Inflammatory macrophage treated with lipopolysaccharide for 1 hour (primary cell): Measurements from ENCODE around the gene KRT74.

ENCODE experiments used
- DNase-seq, 2 donors: peaks; one replicate each; pipeline ENCODE4 v3.0.0-alpha.2; 2020 to 2022

KRT74 gene

DNA sequence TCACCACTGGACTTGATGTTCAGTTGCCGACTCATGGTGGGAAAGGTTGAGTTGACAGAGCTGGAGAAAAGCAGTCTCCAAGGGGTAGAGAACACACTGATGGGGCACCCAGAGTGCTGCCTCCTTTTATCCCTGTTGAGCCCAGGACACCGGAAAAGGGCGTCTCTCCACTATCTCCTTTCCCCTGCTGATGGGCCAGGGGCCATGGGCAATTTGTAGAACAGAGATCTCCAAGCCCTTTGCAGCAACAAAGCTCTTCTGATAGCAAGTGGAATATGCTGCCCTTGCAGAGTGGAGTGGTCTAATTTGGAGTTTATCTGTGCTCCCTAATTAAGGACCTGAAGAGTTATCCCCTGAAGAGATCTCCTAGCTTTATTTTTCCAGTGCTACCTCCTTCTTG is at the start of gene KRT74:
KRT74 (minus strand) TSS at position 101 of the 400 bp plus-strand sequence; CDS start at position 35, 66 bp downstream.
- no peak for DNase-seq

DNA sequence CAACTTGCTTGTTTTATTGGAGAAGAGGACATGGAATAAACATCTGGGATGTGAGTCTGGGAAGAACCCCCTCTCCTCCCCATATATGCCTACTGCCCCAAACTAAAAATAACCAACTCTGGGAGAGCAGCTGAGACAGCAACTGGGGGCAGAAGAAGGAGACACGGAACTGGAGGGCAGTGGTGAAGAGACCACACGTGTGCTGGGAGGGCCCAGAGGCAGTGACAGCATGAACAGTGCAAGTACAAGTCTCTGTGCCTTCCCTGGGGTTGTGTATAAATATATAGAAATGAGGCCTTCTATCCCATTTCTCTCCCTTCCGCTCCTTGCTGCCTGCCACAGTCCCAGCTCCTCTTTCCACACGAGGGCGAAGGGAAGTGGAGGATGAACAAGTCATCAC is 48.7 kb upstream of the KRT74 start:
- DNase-seq, result no peak

DNA sequence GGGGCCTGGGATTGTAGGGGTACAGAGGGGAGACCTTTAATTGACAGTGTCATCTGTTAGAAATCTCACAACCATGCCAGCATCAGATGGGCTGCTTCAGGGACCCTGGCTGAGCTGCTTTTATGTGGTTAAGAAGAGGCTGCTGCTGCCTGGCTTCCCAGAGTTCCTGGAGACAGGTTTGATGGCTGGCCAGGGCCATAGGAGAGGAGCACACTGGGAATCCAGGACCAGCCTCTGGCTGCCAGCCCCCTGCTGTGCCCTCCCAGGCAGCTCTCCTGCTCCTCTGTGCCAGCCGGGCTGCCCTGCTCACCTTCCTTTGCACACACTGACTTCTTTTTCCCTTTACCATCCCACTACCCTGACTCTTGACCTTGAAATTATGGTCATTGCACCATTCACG is 45.2 kb upstream of the KRT74 start:
- no peak for DNase-seq

DNA sequence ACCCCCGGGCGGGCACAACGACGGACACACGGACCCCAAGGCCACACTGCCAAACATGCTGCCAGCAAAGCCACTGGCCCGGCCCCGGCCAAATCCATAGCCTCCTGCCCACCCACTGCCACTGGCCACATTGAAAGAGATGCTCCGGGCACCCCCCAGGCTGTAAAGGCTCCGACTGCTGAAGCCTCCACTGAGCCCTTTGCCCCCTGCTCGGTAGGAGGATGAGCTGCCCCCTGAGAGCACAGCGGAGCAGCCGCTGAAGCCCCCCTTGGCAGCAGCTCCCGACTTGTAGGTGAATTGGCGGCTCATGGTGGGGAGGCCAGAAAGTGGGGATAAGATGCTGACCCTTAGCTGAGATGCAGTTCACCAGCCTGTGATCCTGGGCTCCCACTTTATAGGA is 44.6 kb upstream of the KRT74 start, which contains the start of gene KRT73:
KRT73 (minus strand) TSS at position 344 of the 400 bp plus-strand sequence; CDS start at position 309, 35 bp downstream.
- DNase-seq, result no peak

DNA sequence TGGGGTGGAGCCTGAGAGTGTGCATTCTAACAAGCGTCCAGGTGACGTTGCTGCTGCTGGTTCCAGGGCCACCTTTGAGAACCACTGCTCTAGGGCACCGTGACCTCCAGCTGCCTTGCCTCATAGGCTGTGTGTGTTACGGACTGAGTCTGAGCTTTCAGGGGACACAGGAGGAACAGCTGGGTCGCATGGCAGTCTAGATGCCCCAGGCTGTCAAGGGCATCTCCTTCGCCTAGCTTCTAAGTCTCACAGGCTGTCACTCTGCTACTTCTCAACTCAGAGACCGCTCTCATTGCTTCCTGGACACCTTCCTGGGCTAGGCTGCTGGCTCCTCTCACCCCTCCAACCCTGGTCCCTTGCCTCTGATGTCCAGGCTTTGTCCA is 43.8 kb upstream of the KRT74 start:
- DNase-seq, result no peak

DNA sequence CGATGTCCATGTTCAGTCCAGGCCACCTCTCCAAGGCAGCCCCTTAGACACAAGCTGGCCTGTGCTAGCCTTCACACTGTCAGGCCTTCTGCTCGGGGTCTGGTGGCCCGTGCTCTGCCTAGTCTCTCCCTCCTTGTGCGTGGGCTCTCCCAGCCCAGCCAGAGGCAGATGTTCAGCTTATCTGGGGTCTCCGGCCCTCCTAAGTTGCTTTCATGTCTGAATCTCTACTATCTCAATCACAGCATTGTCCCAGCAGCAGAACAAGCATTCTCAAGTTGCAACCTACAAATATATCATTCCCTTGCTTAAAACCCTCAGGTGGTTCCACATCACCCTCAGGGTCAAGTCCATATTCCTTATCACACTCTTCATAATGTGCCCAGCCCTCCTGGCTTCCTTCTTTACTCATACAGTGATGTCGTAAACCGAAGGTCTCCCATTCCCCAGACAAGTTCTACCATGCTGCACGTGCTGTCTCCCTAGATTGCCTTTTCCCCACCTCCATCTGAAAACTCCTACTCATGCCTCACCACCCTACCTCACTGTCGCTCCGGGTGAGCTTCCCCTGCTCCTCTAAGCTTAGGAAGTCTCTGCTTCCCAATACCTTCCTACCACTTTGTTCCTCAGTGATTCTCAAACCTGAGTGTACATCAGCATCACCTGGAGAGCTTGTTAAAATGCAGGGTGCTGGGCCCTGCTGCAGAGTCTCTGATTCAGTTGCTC is 43.2 kb upstream of the KRT74 start:
- DNase-seq, result no peak

DNA sequence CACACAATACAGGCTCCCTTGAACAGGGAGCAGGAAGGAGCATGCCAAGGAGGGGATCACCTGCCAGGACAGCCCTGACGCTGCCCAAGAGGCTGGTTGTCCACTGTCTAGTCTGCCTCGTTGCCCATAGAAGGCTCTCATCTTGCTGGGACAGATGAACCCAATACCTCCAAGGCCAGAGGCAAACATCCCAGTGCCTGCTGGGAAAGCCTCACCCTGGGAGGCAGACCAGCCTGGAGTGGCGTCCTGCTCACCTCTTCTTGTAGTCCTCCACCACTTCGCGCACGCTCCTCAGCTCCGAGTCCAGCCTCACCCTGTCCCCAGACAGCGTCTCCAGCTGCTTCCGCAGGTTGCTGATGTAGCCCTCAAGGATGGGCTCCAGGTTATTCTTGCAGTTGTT is 42.3 kb upstream of the KRT74 start:
- no peak for DNase-seq

DNA sequence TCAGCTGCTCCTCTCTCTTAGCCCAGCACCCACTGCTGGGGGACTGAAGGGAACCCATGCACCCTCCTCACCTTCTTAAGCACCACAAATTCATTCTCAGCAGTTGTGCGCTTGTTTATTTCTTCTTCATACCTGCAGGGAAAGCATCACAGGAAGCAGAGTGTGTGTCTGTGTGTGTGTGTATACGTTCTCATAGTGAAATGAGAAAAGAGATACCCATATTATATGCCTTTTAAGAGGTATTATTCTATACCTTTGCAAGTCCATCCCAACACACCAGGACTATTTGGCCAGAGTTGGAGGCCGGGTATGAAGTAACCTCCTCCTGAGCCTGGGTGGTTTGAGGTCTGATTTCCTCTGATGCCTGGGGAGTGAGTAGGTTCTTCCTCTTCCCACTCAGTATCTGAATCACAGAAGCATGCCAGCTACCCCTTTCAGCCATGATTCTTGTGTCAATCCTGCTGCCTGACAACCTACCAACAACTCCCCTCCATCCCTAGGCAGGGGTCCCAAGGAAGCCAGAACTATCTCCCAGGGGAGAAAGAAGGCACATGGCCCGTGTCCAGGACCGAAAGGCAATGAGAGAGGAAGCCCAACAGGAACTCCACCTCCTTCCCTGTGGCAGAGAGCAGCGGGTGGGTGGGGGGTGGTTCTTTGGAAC is 41.7 kb upstream of the KRT74 start:
- peak; percentile 70 for DNase-seq

DNA sequence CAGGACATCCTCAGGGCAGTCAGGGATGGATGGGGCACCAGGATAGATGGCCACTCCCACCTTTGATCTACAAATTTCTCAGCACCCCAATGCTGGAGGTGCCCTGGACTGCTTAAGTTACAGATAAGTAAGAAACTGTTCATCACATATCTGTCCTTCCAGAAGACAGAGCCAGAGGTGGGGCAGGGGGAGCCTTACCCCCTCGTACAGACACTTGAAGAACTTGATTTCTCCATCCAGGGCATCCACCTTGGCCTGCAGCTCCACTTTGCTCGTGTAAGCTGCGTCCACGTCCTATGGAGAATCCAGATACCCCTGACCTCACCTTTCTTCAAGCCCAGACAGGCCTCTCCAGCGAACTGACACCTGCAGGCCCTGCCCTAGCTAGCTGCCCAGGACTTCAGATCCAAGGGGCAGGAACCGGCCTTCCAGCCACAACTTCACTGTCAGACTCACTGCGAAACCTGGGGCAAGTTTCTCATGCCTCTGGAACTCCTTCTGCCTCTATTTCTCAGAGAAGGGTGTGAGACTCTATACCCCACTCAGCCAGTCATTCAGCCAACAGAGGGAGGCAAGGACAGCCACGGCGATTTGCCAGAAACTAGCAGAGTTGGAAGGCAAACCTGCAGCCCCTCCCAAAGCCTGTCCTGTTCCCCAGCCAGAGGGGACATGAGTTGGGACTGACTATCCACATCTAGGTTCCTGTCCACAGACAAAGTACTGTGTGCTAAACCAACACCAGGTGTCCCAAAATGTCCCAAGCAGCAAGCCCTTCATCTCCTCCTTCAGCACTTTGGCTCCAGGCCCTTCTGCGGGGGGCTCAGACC is 41.0 kb upstream of the KRT74 start:
- no peak for DNase-seq

DNA sequence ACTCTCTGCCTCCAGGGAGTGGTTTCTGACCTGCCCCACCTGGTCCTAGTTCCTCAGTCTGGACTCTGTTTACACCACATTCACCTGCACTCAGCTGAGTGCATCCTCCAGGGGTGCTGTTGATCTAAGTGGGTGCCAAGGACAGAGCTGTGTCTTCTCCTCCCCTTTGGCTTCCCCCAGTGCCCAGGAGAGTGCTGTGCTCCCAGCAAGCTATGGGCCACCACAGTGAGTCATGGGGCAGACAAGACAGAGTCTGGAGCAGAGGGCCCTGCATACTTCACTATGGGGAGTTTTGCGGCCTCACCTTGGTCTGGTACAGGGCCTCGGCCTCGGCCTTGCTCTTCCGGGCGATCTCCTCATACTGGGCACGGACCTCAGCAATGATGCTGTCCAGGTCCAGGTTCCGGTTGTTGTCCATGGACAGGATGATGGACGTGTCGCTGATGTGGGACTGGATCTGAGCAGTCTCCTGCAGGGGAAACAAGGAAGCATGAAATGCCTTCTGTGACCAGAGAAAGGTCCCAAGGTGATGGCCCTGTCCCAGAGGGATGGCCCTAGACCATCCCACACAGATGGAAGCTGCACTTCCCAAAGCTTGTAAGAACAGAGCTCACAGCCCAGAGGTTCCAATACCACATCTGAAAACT is 39.9 kb upstream of the KRT74 start:
- no peak for DNase-seq

DNA sequence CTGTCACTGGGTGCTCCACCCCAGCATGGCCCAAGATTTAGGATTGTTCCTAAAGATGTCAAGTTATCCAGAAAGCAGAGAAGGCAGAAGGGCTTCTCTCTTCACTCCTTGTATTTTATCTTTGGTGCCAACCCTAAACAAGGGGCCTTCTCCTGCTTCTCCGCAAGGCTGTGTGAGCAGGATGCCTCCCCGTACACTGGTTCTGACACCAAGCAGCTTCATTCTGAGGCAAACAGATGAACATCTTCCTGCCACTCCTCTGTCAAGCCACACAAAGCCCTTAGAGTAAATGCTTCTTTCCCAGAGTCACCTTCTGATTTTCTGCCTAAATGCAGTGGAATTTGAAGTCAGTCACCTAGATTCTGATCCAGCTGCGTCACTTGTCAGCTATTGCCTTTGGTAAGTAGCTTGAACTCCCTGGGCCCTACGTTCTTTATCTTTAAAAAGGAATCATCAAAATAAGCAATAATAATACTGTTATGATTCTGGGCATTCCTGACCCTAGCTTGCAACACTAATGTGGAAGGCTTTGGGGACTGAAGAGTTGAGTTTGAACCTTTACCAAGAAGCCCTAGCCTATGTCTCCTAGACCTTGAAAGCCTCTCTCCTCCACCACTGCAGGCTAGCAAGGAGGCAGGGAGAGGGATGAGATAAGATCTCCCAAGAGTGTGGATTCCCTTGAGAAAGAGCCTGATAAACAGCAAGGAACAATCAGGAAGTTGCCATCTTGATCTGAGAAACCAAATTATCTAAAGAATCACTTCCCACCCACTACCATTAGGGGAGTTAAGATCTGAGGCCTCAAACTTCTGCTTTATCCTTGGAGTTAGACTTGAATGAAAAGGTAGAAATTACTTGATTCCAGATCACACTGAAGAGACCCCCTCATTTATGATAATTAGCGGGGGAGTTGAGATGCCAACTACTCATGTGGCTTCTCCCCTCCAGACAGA is 39.1 kb upstream of the KRT74 start:
- no peak for DNase-seq

DNA sequence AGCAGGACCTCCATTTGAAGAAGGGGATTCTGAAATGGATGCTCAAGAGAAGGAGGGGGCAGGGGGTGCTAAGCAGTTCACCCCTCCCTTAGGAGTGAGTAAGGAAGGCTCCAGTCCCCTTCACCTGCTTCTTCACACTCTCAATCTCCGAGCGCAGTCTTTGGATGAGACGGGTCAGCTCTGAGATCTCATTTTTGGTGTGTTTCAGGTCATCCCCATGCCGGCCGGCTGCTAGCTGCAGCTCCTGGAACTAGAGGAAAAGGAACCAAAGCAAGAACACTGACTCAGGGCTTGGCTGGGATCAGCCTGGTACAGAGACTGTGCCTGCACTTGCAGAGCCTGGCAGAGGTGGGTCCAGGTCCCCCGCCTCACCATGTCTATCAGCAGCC is 37.4 kb upstream of the KRT74 start:
- no peak for DNase-seq

DNA sequence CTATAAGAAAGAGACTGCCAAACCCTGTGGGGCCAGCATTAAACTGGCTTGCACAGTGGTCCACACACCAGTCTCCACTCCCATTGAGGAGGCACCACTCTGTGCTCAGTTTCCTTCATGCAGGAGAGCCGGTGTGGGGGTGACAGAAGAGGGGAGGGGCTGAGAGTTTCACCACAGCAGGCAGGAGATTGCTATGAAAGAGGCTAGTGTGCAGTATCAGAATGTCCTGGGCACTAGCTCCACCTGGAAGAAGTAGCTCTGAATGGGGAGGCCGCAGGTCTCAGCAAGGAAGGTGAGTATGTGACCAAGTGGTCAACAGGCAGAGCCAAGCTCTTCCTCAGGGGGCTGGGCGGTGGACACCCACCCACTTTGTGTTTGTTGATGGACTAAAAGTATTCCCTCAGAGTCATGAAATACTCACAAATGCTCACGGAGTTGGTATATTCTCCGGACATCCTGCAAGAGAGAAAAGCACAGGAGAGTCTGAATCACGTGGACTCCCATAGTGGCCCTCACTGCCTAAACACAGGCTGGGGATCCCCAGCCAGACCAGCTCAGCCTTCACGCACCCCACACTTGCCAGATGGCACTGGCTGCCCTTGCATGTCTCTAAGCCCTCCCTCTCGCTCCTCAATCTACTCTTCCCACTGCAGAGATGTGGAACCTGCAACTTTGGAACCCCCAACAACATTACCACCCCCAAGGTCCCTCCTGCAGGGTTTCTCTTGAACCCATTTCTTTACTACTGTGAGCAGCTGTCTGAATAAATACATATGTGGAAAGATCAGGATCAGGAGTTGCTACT is 35.4 kb upstream of the KRT74 start:
- DNase-seq, result no peak

DNA sequence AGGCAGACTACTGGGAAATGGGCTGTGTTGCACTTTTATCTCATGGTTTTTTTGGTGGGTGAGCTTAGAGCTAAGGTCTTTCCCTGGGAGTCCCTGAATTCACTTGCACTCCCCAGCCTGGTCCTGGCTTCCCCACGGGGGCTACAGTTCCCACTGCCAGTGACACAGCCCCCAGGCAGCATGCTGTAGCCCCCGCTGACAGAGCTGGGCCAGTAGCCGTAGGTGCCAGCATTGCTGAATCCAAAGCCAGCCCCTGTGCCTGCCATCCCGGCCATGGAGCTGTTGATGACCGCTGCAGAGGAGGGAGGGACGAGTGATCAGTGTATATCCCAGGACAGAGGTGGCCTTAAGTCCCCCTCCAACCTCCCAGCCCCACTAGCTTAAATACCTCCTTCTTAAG is 34.5 kb upstream of the KRT74 start:
- no peak for DNase-seq

DNA sequence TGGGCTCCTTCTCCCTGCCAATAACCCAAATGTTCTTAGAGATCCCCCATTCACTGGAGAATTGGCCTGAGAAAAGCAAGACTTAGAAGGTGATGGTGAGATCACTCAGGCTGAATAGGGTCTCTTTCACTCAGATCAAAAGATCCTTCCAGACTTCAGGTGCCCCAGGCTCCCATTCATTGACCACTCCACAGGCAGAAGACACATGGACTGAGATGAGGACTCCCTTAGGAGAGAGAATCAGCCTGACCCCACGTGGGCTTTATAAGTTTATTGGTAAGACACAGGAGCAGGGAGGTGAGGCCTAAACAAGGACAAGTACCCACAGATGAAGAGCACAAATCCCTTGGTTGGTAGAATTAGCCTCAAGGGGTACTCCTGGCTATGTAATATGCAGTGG is 33.7 kb upstream of the KRT74 start:
- DNase-seq, result no peak

DNA sequence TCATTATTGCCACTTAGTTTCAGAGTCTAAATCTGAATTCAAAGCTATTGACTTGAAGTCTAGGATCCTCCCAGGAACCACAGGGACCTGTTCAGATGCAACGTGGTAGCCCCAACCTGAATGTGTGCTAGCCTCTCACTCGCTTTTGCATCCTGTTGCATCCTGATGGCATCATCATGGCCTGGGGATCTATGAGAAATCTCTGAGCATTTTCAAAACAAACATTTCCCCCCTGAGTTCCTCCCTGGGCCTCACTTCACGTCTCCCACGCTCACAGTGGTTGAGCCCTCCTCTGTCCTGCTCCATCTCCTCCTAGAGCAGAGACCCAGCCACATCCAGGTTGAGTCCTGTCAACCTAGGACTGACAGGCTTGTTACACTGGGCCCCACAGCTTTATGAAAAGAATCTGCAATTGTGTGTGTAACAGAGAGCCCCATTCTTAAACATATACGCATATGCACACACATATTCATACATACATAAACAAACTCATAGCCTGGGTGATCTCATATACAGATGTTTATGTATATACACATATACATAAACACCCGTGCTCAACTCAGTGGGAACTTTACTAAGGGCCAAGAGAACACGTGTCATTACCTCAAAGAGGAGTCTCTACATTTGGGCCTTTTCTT is 33.1 kb upstream of the KRT74 start:
- DNase-seq, result no peak

DNA sequence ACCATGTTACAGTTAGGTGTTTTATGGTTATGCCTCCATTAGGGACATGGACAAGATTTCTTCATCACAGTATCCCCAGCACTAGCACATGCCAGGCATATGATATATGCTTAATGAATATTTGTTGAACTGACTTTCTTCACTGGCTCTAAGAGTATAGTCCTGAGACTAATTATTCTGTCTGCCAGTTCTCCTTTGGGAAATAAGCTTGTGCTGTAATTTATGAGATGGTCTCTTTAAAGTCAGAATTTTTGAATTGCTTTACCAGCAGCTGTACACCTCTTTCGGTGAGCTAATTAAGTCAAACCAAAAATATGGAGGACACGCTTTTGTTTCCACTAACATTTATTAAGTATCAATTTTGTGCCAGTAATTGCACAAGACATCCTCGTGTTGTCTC is 32.5 kb upstream of the KRT74 start:
- no peak for DNase-seq

DNA sequence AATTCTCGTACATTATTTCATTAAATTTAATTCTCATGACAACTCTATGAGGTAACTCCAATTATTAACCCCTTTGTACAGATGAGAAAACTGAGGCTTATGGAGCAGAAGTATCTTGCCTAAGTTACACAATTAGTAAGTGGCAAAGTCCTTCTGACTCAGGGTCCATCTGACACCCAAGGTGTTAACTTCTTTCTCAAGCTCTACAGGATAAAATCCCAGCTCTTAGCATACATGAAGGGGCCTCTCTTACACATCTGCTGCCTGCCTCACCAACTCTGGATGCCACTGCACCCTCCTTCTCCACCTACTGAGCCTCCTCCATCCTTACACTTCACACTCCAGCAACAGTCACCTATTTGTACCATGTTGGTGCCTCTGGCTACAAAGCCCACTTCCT is 31.9 kb upstream of the KRT74 start:
- no peak for DNase-seq

DNA sequence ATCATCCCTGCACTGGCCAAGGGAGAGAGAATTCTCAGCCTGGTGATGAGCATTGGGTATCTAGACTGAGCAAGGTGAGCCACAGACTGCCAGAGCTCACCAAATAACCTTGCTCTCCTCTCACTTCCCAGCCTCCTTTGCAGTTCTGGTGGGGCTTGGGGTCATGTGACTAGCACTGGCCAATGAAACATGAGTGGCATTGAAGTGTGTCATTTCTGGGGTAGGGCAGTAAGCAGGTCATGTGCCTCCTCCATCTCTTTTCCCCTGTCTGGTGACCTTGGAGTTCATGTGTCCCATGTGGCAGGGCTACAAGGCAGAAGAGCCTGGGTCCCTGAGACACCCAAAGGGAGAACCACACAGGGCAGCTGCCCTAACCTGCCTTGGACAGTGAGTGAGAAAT is 31.2 kb upstream of the KRT74 start:
- DNase-seq, result no peak

DNA sequence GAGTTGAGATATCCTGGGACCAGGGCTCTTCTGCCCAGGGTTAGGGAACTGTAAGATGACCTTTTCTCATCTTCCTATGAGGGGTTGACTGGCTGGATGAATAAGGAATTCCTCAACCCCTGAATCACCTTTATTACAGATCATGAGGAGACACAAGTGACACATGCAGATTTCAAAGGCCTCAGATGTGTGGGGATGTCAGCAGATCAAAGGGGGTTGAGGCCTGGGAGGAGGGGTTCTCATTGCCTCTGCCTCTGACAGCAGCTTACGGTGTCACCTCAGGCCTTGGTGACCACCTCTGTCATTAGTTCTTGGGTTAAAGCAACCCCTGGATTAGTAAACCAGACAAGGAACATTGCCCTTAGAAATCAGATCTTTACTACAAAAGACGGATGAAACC is 29.7 kb upstream of the KRT74 start:
- DNase-seq, result no peak

DNA sequence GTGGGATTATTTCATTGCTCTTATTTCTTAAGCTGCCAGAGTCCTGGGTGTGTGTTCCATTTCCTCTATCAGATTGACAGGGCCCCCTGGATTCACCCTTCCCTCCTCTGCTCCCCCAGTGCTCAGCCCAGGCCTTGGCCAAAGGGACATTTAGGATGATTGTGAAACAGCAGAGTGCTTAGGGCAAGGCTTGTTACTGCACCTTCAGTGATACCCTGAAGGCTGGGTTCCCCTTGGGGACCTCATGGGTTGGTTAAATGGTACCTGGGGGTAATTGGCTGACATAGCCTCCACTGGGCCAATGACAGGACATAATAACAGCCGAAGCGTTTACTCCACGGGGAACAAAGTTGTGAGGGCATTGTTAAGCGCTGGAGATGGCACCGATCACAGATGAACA is 28.9 kb upstream of the KRT74 start:
- no peak for DNase-seq
